Measurements from ENCODE around the gene TM9SF1. TPM values are rescaled to one million over a fixed set of nuclear protein-coding genes. Genes with fewer than 3 reads are reported as not detected.

Gene TM9SF1
- total RNA-seq, 1 donor from 2014 or later = 48.9 TPM

GRCh38 chr14:24212924-24213865, 18.0 kb upstream of the TM9SF1 start, which contains the start of gene CHMP4A:
TSS of gene CHMP4A (minus strand) at chr14:24213488. CDS start at chr14:24213439, 49 bp downstream.
- no peaks in the 10 kb centered on the region for H3K9me3 ChIP-seq
- H3K4me3 ChIP-seq = peak within 1 kb of the TSS; percentile 75
- no peaks in the 10 kb centered on the region for H3K27me3 ChIP-seq (ENCODE audit: low read depth)
- TF ChIP-seq CTCF (IDR thresholded peaks at IDR 0.05) = no peak
- intact Hi-C loops (cut with DNase I) = no loop called here
- H3K27ac ChIP-seq = peak within 1 kb of the TSS; percentile 96
- peaks cover 33% of the 10 kb centered on the region for H3K4me1 ChIP-seq
- H3K36me3 ChIP-seq = peaks cover 46% of the 10 kb centered on the region
- DNase-seq = peak; percentile 99
- ATAC-seq = peak; percentile 95

- peaks cover 31% of the 10 kb centered on the region for H3K4me1 ChIP-seq
- H3K4me3 ChIP-seq = no peak overlapping the region
- H3K9me3 ChIP-seq = no peaks in the 10 kb centered on the region
- DNase-seq (no peak), ATAC-seq (no peak)
- no peaks in the 10 kb centered on the region for H3K27me3 ChIP-seq (ENCODE audit: low read depth)
- TF ChIP-seq CTCF (IDR thresholded peaks at IDR 0.05) = no peak
- intact Hi-C loops (cut with DNase I) = no loop called here
- peaks cover 51% of the 10 kb centered on the region for H3K36me3 ChIP-seq
- H3K27ac ChIP-seq = no peak overlapping the region
Measured at GRCh38 chr14:24211311-24211710, 16.1 kb upstream of the TM9SF1 start.

GRCh38 chr14:24207625-24208024, 12.4 kb upstream of the TM9SF1 start:
- DNase-seq (no peak), ATAC-seq (no peak)
- peaks cover 6% of the 10 kb centered on the region for H3K4me1 ChIP-seq
- H3K9me3 ChIP-seq = no peaks in the 10 kb centered on the region
- TF ChIP-seq CTCF (IDR thresholded peaks at IDR 0.05) = no peak
- no peak overlapping the region for H3K4me3 ChIP-seq
- no peak overlapping the region for H3K27ac ChIP-seq
- peaks cover 71% of the 10 kb centered on the region for H3K36me3 ChIP-seq
- intact Hi-C loops (cut with DNase I) = no loop called here
- no peaks in the 10 kb centered on the region for H3K27me3 ChIP-seq (ENCODE audit: low read depth)

GRCh38 chr14:24207104-24207551, 11.9 kb upstream of the TM9SF1 start:
- peaks cover 71% of the 10 kb centered on the region for H3K36me3 ChIP-seq

More at GRCh38 chr14:24207104-24207551, 11.9 kb upstream of the TM9SF1 start:
- intact Hi-C loops (cut with DNase I) = no loop called here
- TF ChIP-seq CTCF (IDR thresholded peaks at IDR 0.05) = no peak
- ATAC-seq (no peak), DNase-seq (no peak)
- H3K27me3 ChIP-seq (ENCODE audit: low read depth) = no peaks in the 10 kb centered on the region
- H3K4me3 ChIP-seq = no peak overlapping the region
- peaks cover under 1% of the 10 kb centered on the region for H3K4me1 ChIP-seq
- no peak overlapping the region for H3K27ac ChIP-seq
- H3K9me3 ChIP-seq = no peaks in the 10 kb centered on the region
